ENCODE data around the gene TLX2.

- TF ChIP-seq, protein P1, sequence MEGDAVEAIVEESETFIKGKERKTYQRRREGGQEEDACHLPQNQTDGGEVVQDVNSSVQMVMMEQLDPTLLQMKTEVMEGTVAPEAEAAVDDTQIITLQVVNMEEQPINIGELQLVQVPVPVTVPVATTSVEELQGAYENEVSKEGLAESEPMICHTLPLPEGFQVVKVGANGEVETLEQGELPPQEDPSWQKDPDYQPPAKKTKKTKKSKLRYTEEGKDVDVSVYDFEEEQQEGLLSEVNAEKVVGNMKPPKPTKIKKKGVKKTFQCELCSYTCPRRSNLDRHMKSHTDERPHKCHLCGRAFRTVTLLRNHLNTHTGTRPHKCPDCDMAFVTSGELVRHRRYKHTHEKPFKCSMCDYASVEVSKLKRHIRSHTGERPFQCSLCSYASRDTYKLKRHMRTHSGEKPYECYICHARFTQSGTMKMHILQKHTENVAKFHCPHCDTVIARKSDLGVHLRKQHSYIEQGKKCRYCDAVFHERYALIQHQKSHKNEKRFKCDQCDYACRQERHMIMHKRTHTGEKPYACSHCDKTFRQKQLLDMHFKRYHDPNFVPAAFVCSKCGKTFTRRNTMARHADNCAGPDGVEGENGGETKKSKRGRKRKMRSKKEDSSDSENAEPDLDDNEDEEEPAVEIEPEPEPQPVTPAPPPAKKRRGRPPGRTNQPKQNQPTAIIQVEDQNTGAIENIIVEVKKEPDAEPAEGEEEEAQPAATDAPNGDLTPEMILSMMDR (IDR thresholded peaks at IDR 0.05) = no peak
- TF ChIP-seq POLR2A (IDR thresholded peaks at IDR 0.05) = no peak
Observed at GRCh38 chr2:74481961-74482800, 32.1 kb upstream of the TLX2 start.
